HUES64 (cell line): ENCODE measurements around the gene OPALIN.
A peak's percentile ranks its signal among the peaks of the same experiment; 100 is the strongest.
"Not testable (repeated sequence)": the region's sequence is repeated elsewhere in the genome, so short reads cannot be mapped to it uniquely, and the experiment has no call there.

Experiments used
- H3K27ac ChIP-seq: 2 replicates; pipeline ENCODE4 v1.7.0; 2013; ENCODE audit warnings: low read depth, low read length, inconsistent platforms
- H3K27me3 ChIP-seq: 2 replicates; pipeline ENCODE4 v1.6.1; 2013; ENCODE audit warnings: mild to moderate bottlenecking, low read length; ENCODE audit not compliant: insufficient read depth
- H3K36me3 ChIP-seq: 2 replicates; pipeline ENCODE4 v1.6.1; 2013; ENCODE audit warnings: mild to moderate bottlenecking, low read length; ENCODE audit not compliant: insufficient read depth
- H3K4me1 ChIP-seq: 2 replicates; pipeline ENCODE4 v1.6.1; 2013; ENCODE audit warnings: mild to moderate bottlenecking, low read length, moderate library complexity; ENCODE audit not compliant: insufficient read depth
- H3K4me3 ChIP-seq: 2 replicates; pipeline ENCODE4 v1.5.1; 2013; ENCODE audit warnings: mild to moderate bottlenecking, low read length, moderate library complexity
- H3K9ac ChIP-seq: 2 replicates; pipeline ENCODE4 v1.6.1; 2013; ENCODE audit warnings: mild to moderate bottlenecking, low read depth, low read length
- H3K9me3 ChIP-seq: 2 replicates; pipeline ENCODE4 v1.6.1; 2013; ENCODE audit warnings: low read depth, low read length; ENCODE audit not compliant: insufficient read depth
- WGBS: fragments of 150-250, 120-280 bp; methylation state at CpG from one replicate; pipeline ENCODE4 v1.1.7; 2013; ENCODE audit warnings: missing lambda C conversion rate; 5-methylcytosine and 5-hydroxymethylcytosine counted together

Gene OPALIN

GRCh38 chr10:96317067-96317833 lies 41.6 kb downstream of the OPALIN start:
- Histone ChIP-seq H3K27ac (no peak overlapping the region), H3K9me3 (no peaks in the 10 kb centered on the region), H3K36me3 (no peaks in the 10 kb centered on the region), H3K27me3 (no peaks in the 10 kb centered on the region), H3K4me3 (no peak overlapping the region), H3K9ac (no peak overlapping the region), H3K4me1 (peaks cover 13% of the 10 kb centered on the region)
- 86% methylated on average over 3 of the region's 4 CpGs for WGBS

GRCh38 chr10:96313344-96313743 lies 45.5 kb downstream of the OPALIN start:
- no peak overlapping the region for H3K9ac ChIP-seq
- no peaks in the 10 kb centered on the region for H3K27me3 ChIP-seq
- peaks cover 41% of the 10 kb centered on the region for H3K4me1 ChIP-seq
- H3K9me3 ChIP-seq: no peaks in the 10 kb centered on the region
- H3K36me3 ChIP-seq: no peaks in the 10 kb centered on the region
- H3K4me3 ChIP-seq: no peak overlapping the region
- H3K27ac ChIP-seq: no peak overlapping the region
- WGBS: 93% methylated on average over 2 of the region's 2 CpGs

- Histone ChIP-seq H3K36me3 (no peaks in the 10 kb centered on the region), H3K4me3 (no peak overlapping the region), H3K9ac (no peak overlapping the region), H3K4me1 (peaks cover 52% of the 10 kb centered on the region), H3K27me3 (no peaks in the 10 kb centered on the region), H3K9me3 (no peaks in the 10 kb centered on the region), H3K27ac (peak overlapping the region; percentile 94; the same call in 1 of the 2 replicates)
- WGBS: 100% methylated on average over 1 of the region's 3 CpGs
Observed at GRCh38 chr10:96311180-96311715, 47.6 kb downstream of the OPALIN start.

- H3K9me3 ChIP-seq: no peaks in the 10 kb centered on the region
- H3K27ac ChIP-seq: peak overlapping the region; percentile 94
- H3K9ac ChIP-seq: peak overlapping the region; percentile 69
- H3K27me3 ChIP-seq: no peaks in the 10 kb centered on the region
- H3K36me3 ChIP-seq: no peaks in the 10 kb centered on the region
- H3K4me3 ChIP-seq: no peak overlapping the region
- peaks cover 52% of the 10 kb centered on the region for H3K4me1 ChIP-seq
- WGBS: 6% methylated on average over 1 of the region's 1 CpG
Observed at GRCh38 chr10:96310321-96310669, 48.5 kb downstream of the OPALIN start.

DNA sequence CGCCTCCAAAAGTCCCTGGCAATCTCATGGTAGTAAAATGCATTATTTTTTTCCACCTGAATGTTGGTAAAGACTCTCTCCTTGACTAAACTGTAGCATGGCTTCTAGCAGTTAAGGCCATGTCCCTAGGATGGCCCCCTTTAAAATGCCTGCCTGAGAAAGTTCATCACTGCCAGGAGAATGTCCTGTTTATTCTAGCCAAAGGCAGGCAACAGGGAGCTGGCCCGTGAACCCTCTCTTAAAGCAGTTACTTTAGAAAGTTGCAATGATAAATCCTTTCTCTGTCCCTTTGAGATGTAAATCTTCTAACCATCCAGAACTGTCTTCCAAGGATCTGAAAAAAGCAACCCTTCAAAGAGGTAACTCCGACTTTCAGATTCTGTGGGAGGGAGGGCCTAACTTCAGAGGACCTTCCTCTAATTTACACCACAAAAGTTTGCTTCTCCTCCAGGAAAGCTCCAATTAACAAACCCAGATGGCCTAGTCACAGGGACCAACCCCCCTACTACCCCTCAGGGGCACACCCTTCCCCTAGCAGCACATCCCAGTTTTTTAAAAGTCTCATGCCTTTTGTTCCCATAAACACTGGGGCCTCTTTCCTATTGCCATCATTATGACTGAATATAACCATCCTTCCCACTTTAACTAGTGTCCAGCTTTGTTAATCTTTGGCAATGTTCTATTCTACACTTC lies 49.0 kb downstream of the OPALIN start:
- peak overlapping the region; percentile 69; the same call in 1 of the 2 replicates for H3K9ac ChIP-seq
- WGBS: 13% methylated on average over 3 of the region's 3 CpGs

DNA sequence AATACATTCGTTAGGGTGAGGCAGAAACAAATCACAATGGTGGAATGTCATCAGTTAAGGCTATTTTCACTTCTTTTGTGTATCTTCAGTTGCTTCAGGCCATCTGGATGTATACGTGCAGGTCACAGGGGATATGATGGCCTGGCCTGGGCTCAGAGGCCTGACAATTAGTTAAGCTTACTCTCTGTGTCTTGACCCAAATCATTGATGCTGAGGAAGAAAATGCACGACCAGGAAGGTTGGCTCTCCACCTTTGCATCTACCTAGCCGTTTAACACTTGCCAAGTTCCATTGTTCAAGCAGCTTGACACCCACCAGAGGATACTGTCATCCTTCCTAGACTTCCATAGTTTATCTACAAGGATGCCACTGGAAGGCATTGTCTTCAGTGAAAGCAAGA lies 49.9 kb downstream of the OPALIN start:
- H3K36me3 ChIP-seq, H3K27me3 ChIP-seq, H3K4me3 ChIP-seq, H3K9me3 ChIP-seq: not testable (repeated sequence)
- peaks cover 52% of the 10 kb centered on the region for H3K4me1 ChIP-seq
- H3K9ac ChIP-seq: peak overlapping the region; percentile 17; the same call in 1 of the 2 replicates
- peak overlapping the region; percentile 92 for H3K27ac ChIP-seq
- WGBS: 27% methylated on average over 4 of the region's 4 CpGs

More for the DNA sequence above, 49.0 kb downstream of the OPALIN start:
- H3K4me3 ChIP-seq: no peak overlapping the region
- peak overlapping the region; percentile 94 for H3K27ac ChIP-seq
- no peaks in the 10 kb centered on the region for H3K36me3 ChIP-seq
- no peaks in the 10 kb centered on the region for H3K9me3 ChIP-seq
- no peaks in the 10 kb centered on the region for H3K27me3 ChIP-seq
- peaks cover 52% of the 10 kb centered on the region for H3K4me1 ChIP-seq

DNA sequence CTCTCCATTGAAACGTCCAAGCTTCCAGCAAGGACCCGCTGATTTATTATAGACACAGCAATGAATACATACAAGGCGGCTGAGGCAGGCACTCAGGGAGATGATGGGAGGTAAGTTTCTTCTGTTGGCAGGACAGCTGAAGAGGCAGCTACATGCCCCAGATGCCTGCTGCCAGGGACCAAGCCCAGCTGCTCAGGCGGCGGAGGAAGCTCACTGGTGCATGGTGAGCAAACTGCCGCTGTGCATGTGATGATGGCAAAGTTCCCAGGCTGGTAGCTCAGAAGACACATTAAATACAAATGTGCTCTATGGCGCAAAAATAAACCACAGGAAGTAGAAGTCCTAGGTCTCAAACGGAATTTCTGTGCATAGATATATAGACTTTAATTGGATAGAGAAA lies 52.3 kb downstream of the OPALIN start:
- peaks cover 43% of the 10 kb centered on the region for H3K4me1 ChIP-seq
- no peak overlapping the region for H3K9ac ChIP-seq
- H3K36me3 ChIP-seq: no peaks in the 10 kb centered on the region
- no peaks in the 10 kb centered on the region for H3K27me3 ChIP-seq
- H3K27ac ChIP-seq: no peak overlapping the region
- H3K9me3 ChIP-seq: no peaks in the 10 kb centered on the region
- no peak overlapping the region for H3K4me3 ChIP-seq
- WGBS: 95% methylated on average over 8 of the region's 8 CpGs

DNA sequence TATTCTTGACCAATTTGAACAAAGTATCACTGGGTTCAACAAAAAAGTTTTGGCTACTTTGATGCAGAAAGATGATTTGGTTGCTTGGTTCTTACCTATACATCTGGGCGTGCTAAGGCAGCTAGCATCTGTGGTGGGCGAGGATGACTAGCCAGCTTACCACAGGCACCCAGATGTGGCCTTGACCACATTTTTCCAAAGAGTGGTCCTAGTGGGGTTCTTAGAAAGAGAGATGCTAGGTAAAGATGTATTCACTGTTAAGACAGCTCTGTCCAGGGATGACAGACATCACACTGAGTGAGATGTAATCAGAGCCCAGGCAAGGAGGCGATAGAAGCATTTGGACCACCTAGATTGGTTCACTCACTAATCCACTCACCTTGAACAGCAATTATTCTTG lies 53.8 kb downstream of the OPALIN start:
- Histone ChIP-seq H3K4me1 (peaks cover 33% of the 10 kb centered on the region), H3K27ac (no peak overlapping the region)
- 93% methylated on average over 3 of the region's 3 CpGs for WGBS

GRCh38 chr10:96304230-96304629 lies 54.6 kb downstream of the OPALIN start, which contains the start of gene DNTT:
DNTT (plus strand) TSS chr10:96304434; CDS start chr10:96304498, 64 bp downstream.
- Histone ChIP-seq H3K9ac (no peak within 1 kb of the TSS), H3K27me3 (no peaks in the 10 kb centered on the region), H3K4me1 (peaks cover 28% of the 10 kb centered on the region), H3K27ac (no peak within 1 kb of the TSS), H3K9me3 (no peaks in the 10 kb centered on the region), H3K4me3 (no peak within 1 kb of the TSS), H3K36me3 (no peaks in the 10 kb centered on the region)
- WGBS: 94% methylated on average over 8 of the region's 8 CpGs

More for the DNA sequence above, 53.8 kb downstream of the OPALIN start:
- Histone ChIP-seq H3K36me3 (no peaks in the 10 kb centered on the region), H3K4me3 (no peak overlapping the region), H3K9me3 (no peaks in the 10 kb centered on the region), H3K27me3 (no peaks in the 10 kb centered on the region), H3K9ac (no peak overlapping the region)

DNA sequence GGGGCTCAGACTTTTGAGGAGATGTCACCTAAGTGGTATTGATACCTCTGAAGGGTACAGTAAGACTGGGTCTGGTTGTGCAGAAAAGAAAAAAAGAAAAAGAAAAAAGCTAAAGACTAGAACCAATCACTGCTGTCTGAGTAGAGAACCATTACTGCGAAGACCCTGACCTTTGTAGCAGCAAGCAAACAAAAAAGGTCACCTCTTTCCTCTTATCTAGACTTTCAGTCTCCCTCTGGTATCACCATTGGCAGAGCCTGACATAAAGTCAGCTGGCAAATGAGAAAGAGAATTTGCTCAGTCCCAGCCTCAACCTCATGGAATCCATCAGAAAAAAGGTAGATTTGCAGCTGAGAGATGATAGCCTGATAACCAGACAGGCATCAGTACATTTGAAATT lies 57.2 kb downstream of the OPALIN start:
- H3K9ac ChIP-seq: no peak overlapping the region
- H3K4me3 ChIP-seq: no peak overlapping the region
- peaks cover 8% of the 10 kb centered on the region; the same call in 1 of the 2 replicates for H3K4me1 ChIP-seq
- H3K36me3 ChIP-seq: no peaks in the 10 kb centered on the region
- no peaks in the 10 kb centered on the region for H3K27me3 ChIP-seq
- H3K27ac ChIP-seq: no peak overlapping the region
- WGBS: 80% methylated on average over 1 of the region's 1 CpG
- H3K9me3 ChIP-seq: no peaks in the 10 kb centered on the region

DNA sequence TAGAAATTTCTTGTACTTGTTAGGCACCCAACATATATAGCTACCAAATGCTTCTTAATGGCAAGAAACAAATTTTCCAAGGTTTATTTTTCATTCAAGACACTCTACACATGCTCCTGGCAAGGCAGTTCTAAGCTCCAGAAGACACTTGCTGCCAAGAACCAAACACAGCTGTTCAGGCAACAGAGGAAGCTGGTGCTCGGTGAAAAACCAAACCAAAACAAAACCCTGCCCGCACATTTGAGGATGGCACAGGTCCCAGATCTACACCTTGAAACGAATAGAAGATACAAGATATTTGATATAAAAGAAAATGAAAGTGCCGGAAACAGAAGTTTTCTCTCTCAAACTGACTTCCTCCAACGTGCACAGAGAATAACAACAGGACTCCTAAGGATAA lies 59.4 kb downstream of the OPALIN start:
- no peaks in the 10 kb centered on the region for H3K36me3 ChIP-seq
- H3K27ac ChIP-seq: no peak overlapping the region
- H3K9ac ChIP-seq: no peak overlapping the region
- H3K4me3 ChIP-seq: no peak overlapping the region
- H3K4me1 ChIP-seq: peaks cover 8% of the 10 kb centered on the region; the same call in 1 of the 2 replicates
- H3K9me3 ChIP-seq: no peaks in the 10 kb centered on the region
- 100% methylated on average over 2 of the region's 5 CpGs for WGBS
- no peaks in the 10 kb centered on the region for H3K27me3 ChIP-seq
